GM19351 (cell line): Measurements from ENCODE around the gene REG3G.
"Not testable (repeated sequence)": the region's sequence is repeated elsewhere in the genome, so short reads cannot be mapped to it uniquely, and the experiment has no call there.

Experiments used
- ATAC-seq: cut with Tn5 transposase; IDR thresholded peaks from one replicate; pipeline ENCODE4 v1.9.1; 2021; ENCODE audit warnings: mild to moderate bottlenecking, moderate library complexity; ENCODE audit not compliant: unreplicated experiment

The REG3G gene

DNA sequence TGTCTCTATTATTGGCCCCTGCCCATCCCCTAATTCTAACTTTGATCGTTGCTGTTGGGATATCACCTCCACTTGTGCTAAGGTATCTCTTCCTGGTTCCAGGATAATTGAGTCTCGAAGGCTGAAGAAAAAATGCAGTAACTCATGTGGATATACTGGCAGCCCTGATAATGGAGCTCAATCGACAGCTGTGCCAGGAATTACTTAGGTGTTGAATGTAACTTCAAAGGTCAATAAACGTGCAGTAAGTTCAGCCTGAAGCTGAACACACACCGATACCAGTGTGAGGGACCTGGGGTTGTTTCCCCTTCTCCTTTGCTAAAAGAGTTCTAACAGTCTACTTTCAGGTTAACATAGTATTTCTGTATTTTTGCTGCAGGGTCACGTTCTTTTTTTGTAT, 11.9 kb upstream of the REG3G start:
- no peak for ATAC-seq

DNA sequence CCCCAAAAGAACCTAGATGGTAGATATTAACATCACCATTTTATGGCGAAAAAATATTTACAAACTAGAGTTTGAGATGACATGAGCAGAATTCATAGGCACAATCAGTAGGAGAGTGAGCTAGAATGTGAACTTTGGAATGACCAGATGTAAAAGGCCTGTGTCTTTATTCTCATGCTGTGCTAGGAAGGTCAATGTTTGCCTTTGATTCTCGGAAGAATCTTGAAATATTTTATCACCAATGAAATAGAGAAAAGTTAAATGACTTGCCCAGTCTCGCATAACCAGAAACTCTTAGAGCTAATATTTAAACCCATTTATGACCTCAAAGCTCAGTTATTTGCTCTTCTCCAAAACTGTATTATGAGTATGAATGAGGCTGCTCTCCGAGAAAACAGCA, 9.2 kb upstream of the REG3G start:
- ATAC-seq: no peak

DNA sequence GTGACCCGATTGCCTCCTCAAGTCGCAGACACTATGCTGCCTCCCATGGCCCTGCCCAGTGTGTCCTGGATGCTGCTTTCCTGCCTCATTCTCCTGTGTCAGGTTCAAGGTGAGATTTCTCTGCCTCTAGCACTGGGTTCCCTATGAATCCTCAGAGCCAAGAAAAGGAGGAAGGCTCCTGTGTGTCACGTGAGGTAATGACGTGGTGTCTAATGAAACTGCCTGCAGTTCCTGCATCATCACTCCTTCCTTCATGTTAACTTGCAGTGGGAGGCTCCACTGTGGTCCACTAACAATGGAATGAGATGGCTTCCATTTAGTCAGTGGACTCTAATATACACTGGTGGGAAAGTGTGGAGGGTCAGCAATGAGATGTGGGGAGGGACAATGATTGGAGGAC, 559 bp downstream of the REG3G start:
- no peak for ATAC-seq

DNA sequence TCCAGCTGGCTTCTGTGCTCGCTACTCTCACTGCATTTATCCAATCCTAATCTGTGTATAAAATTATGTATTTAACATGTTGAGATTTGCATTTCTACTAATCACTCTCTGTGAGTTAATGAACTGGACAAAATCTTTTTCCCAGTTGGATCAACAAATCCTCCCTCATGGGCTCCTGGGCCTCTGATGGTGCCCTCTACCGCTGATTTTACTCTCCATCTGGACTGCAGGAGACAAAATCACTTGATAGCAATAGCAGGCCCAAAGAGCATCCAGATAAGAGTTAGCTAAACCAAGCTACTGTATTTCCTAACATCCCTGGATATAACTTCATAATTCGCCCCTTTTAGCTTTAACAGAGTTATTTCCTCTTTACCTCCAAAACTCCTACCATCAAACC, 14.4 kb downstream of the REG3G start:
- no peak for ATAC-seq

DNA sequence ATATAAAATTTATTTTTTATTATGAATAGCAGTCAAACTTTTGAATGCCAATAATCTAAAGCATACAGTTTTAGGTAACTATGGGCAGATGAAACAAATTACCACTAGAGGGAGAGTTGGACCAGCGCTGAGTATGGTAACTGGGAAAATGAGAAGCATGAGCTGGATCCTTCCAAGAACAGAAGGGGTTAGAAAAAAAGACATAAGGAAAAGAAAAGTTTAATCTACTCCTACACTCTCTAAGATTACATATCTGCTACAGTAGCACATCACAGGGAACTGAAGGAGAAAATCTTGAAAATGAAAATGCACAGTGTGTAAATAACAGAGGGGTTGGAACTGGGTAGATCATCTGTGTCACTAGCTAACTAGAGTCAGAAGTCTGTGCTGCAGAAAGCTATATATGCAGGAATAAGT, 15.5 kb downstream of the REG3G start:
- no peak for ATAC-seq

DNA sequence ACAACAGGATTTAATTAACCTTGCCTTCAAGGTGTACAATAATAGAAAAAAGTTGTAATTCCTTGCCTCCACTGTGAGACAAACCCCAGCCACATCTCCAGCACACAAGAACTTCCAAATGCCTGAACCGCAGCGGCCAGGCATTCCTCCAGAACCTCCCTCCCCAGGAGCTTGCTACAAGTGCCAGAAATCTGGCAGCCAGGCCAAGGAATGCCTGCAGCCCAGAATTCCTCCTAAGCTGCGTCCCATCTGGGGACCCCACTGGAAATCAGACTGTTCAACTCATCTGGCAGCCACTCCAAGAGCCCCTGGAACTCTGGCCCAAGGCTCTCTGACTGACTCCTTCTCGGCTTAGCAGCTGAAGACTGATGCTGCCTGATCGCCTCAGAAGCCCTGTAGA, 28.0 kb downstream of the REG3G start:
- ATAC-seq: not testable (repeated sequence)

DNA sequence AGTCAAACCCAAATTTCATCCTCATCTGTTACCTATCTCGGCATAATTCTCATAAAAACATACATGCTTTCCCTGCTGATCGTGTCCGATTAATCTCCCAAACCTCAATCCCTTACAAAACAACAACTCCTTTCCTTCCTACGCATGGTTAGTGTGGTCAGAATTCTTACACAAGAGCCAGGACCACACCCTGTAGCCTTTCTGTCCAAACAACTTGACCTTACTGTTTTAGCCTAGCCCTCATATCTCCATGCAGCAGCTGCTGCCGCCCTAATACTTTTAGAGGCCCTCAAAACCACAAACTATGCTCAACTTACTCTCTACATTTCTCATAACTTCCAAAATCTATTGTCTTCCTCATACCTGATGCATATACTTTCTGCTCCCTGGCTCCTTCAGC, 29.3 kb downstream of the REG3G start:
- ATAC-seq: not testable (repeated sequence)

DNA sequence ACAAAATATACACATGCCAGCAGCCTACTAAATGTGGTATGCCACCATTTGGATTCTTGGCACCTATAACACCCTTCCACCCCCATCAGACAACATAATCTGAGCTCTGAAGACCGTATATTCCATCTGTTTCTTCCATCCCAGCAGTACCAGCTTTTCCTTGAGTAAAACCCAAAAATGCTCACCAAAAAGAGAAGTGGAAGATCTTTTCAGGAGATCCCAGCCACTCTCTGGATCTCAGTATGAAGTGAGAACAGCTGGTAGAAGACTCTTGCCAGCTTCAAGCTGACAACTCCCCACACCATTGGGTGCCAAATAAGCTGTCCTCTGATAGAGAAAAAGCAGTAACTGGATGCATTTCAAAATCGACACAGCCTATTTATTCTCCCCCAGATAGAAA, 39.7 kb downstream of the REG3G start:
- no peak for ATAC-seq

DNA sequence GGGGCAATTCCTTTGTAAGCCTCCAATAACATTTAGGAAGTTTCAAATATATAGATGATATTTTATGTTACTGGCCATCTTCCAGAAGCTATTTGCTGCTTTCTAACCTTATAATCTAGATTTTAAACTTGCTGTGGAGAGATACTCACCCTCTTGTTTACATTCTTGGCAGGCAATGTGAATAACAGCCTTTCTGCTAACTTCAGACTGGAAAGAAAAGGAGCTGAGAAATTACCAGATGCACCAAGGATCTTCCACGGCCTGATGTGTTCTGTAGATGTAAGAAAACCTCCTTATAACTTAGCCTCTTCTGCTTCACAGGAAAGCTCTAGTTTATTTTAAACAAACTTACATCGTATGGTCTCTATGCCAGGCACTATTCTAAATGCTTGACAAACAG, 45.6 kb downstream of the REG3G start:
- no peak for ATAC-seq
